GM19455 (cell line): ENCODE results near the gene B9D1.

Experiments
- ATAC-seq: cut with Tn5 transposase; IDR thresholded peaks from one replicate; pipeline ENCODE4 v1.9.1; 2021; ENCODE audit not compliant: unreplicated experiment

B9D1 gene

DNA sequence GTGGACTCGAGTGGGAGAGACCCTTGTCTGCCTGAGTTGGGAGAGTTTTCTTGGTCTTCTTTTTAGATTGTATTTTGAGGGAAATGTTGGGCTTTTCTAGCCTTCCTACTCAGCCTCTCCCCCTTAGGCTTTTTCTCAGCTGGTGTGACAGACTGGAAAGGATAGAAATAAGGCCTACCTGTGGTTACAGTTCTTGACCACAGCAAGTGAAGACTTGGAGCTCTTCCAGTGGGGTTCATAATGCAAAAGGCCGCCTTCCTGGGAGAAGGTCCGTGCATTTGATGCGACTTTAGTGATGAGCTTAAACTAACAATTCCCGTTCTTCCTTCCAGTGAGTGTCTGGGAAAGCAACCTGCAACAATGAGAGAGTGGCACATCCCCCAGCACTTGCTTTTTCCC lies 56.8 kb downstream of the B9D1 start:
- no peak for ATAC-seq

DNA sequence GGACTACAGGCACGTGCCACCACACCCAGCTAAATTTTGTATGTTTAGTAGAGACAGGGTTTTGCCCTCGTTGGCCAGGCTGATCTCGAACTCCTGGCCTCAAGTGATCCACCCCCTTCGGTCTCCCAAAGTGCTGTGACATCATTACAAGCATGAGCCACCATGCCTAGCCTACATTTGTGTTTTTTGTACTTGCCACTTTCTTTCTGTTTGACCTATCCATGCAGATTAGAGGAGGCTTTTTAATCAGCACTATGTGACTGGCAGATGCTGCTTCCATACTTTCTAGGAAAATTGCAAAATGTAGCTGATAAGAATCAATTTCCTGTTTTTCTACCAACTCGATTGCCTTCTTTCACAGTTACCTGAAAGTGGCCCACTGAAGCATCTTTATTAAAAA lies 57.3 kb downstream of the B9D1 start:
- ATAC-seq = no peak

DNA sequence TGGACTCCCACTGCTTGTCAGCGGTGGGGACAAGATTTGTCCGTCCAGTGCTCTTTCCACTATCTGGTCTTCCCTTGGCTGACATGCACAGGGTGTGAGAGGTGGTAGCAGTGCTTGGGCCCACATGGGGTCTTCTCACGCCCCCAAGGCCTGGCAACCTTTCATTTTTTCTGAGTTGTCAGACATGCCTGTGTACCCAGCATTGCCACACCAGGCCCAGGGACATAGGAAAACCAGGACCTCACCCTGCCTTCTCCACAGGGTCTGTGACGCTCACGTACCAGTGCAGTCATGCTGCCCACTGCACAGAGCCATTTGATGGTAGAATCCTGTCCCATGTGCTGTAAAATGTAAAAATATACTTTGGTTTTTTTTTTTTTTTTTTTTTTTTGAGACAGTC lies 57.8 kb downstream of the B9D1 start:
- ATAC-seq = no peak

DNA sequence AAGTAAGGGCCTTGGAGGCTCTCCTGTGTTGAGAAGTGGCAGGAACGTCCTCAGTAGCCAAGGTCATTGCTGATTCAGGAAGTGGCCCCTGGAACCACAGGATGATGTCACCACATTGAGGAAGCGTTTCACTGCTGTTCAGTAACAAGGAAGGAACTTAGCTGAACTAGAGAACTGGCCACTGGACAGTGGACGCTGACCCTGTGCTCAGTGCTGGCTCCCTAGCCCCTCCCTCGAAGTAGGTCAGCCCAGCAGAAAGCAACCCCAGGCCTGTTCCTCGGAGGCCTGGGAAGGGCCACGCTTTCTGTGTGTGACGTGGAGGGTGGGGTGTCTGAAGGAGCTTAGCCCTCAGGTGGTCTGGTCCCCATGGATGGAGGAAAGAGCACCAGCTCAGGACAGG lies 58.3 kb downstream of the B9D1 start:
- ATAC-seq = no peak

DNA sequence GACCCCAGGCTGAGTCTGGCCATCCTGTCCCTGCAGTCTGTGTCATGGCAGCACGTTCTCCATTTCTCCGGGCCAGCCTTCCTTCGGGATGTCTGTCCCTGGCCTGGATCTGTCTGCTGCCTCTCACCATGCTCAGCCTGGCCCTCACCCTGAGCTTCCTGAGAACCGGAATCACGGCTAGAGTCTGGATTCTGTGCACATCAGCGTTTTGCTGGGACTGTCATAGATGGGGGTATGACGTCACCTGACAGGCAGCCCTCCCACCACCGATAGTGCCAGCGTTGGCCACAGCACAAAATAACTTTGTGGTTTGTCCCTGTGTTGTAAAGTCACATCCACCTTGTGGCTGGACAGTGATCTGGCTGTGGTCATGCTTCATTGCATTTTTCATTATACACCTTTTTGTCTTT lies 59.2 kb downstream of the B9D1 start:
- ATAC-seq = no peak

DNA sequence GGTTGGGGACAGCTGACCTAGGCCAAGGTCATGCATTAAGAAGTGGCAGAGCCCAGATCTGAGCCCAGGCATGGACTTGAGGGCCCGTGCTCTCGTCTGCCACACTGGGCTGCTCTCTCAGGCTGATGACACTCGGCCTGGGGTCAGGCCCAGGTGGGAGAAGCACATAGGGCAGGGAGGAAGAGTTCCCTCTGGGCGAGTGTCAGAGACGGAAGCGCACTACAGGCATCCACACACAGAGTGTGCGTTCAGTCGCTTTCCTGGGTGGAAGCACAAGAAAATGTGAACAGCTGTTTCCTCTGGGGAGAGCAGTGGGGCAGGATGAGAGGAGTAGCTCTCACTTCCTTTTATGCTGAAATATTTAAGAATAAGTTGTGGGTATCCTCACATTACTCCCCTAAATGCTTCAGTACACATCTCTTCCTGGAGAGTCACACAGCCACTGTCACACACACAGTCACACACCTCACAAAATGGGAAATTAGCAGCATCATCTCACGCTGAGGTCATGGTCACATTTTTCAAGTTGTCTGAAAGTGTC lies 59.7 kb downstream of the B9D1 start:
- no peak for ATAC-seq

DNA sequence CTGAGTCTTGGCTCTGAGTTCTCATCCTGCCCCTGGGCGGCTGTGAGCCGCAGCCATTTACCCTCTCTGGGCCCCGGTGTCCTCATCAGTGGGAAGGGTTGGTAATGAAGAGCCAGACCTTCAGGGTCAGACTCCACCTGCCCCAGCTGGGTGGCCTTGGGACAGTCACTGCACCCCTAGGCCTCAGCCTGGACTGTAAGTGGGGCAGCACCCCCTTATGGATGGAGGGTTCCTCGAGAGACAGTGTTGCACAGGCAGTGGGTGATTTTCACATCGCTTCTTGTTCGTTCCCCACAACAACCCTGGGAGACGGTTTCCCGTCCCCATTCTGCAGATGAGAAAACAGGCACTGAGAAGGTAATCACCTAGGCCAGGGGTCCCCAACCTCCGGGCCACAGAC lies 60.5 kb downstream of the B9D1 start:
- ATAC-seq = no peak

DNA sequence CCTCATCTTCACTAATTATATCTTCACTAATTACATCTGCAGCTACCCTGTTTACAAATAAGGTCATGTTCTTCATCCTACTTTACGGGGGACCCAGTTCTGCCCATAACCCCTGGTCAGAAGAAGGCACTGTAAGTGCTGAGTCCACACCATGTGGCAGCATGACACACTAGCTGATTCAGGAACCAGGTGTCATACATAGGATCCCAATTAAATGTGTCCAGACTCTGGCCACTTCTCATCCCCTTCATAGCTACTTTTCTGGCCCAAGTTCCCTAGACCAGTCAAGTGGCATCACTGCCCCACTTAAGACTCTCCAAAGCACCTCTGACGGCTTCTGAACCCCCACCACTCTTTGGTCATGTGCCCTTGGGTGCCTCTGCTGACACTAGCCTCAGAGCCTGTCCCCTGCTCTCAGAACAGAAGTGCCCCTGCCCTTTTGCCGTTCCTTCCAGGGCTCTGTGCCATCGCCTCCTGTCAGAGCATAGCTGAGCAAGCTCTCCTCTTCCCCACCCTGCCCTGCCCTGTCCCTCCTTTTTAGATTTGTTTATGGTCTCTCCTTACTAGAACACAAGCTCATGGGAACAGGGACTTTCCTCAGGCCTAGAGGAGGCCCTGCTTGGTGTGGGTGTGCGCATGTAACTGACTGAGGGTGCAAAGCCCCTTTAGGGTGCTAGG lies 61.1 kb downstream of the B9D1 start:
- ATAC-seq = no peak

DNA sequence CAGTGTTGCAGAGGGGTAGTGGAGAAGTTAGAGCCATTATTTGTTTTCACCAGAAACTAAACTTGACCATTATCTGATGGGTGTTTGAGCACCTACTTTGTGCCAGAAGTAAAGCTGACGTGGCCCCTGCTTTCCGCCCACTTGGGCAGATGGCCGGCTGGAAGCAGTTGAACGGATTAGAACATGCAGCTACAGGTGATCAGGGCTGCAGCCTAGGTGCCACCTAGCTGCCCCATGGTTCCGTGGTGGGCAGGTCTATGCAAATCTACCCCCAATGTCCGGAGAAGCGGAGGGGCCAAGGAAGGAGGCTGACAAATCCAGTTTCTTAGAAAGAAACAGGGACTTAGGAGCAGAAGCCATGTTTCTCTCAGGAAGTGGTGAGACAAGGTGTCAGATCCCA lies 62.7 kb downstream of the B9D1 start:
- ATAC-seq = no peak

DNA sequence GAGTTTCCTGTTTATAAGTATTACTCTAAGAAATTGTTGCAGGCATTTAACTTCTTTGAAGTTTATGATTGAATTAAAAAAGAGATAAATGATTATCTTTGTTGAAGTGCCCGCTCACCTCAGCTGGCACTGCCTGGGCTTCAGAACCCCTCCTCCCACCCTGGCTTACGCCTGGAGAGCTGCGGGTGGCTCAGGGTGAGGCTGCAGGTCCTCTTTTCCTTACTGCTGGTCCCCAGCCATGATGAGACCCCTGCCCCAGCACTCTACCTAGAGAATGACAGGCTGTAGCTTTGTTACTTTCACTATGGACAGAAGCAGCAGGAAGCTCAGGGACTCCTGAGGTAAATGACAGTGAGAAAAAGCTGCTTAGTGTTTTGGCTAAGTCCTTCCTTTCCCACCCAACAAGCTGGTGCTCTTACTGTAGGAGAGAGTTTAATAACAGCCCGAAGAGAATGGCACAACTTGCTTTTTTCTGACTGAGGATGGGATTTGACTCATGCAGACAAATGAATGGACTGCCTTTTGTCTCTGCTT lies 63.2 kb downstream of the B9D1 start:
- ATAC-seq = no peak

DNA sequence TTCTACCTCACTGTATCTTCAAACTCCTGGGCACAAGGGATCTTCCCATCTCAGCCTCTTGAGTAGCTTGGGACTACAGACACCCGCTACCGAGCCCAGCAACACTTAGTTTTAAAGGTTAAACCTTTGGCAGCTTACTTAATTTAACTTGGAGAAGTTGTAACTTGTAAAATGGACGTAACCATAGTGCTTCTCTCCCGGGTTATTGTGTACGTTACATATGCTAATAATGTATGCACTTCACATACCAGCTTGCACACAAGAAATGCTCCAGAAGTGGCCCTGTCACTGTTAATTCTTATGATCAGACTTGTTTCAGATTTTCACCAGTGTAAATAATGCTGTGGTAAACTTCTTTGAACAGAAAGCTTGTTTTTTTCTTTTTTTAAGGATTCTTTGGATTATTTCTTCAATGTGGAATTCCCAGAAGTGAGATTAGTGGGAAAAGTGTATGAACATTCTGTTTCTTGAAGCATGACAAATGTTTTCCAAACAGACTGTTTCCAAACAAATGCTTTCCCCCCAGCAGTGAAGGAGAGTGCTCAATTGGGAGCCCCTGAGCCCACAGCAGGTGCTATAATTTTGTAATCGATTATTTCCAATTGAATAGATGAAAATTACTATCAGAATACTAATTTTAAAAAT lies 63.8 kb downstream of the B9D1 start:
- ATAC-seq = no peak

DNA sequence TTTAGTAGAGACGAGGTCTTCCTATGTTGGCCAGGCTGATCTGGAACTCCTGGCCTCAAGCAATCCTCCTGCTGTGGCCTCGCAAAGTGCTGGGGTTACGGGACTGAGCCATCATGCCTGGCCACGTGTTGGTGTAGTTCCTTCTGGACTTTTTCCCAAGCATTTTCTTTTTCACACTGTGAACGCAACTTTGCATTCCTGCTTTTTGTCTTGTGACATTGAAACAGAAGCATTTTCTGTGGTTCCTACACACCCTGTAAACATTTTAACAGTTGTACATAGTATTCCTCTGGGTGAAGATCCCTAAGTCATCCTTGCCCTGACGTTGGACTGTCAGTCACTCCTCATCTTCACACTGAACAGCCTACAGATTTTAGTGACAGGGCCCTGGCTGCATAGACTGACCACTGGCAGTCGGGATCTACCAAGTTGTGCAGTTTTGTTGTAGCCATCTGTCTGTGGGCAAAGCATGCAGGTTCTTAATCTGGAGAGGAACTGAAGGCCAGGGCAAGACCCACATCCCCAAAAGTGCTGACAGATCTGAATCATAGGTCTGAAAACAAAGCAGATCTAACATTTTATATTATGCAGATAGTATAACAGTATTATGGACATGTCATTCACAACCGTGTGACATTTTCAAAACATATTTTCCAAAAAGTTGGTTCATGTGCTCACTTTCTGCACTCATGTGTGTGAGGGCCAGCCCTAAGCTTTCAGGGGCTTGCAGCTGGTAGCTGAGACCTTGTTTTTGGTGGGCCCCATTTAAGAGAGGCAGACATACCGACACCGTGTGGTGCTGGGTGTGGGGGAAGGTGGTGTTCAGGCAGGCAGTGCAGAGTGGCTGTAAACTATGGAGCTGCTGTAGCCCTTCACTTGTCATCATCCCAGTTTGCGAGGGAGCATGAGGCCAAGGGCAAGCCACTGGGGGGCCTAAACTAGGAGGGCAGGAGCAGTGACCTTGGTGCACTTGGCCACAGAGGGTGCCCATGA lies 65.4 kb downstream of the B9D1 start:
- ATAC-seq = no peak

DNA sequence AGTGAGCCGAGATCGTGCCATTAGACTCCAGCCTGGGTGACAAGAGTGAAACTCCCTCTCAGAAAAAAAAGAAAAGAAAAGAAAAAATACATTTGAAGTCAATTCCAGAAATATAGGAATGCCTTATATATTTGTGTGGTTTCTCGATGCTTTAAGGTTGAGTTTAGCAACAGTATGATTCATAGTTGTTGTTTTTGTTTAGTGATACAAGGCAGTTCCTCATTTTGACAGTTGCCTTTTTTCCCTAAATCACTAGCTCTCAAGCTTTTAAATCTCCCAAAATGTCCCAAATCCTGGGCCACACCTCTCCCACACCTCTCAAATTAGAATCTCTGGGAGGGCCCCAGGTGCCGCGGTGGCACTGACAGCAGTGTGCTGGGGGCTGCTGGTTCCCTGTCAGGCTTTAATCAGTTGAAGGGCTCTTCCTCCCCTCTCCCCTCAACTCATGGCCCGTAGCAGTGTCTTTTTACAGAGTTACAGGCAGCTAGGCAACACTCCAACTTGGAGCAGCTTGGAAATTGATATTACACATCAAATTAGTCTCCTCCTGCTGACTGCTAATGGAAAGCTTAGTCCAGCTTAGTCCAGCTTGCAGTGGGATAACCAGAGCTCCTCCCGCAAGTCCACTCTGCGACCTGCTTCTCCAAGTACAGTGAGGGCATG lies 66.9 kb downstream of the B9D1 start:
- ATAC-seq = no peak

DNA sequence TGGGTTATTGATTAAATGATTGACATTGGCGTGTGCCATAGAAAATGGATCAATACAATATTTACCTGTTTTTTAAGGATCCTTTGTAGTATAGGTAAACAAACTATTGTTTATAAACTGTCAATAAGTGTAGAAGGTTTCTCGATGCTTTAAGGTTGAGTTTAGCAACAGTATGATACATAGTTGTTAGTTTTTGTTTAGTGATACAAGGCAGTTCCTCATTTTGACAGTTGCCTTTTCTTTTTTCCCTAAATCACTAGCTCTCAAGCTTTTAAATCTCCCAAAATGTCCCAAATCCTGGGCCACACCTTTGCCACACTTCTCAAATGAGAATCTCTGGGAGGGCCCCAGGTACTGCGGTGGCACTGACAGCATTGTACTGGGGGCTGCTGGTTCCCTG lies 68.1 kb downstream of the B9D1 start:
- no peak for ATAC-seq
